ENCODE measurements around the gene GRHL1.

Gene GRHL1

DNA sequence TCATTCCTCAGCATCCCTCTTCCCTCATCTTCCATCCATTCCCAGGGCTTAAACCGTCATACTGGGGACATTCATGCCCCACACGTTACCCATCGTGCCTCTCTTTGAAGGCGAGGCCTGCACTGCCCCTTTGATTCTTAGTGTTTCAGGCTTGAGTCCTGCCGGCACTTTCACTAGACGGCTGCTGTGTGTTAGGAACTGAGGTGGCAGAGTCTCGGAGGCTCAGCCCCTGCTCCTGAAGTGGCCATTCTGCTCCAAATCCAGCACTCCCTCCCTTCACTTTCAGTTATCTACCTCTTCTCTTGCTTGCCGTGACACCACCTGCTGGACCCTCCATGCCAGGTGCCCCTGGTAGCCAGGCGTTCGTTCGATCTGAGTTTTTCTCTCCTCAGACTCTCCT lies 43.0 kb downstream of the GRHL1 start:
- no peak for DNase-seq (ENCODE audit: low read depth, low spot score)

DNA sequence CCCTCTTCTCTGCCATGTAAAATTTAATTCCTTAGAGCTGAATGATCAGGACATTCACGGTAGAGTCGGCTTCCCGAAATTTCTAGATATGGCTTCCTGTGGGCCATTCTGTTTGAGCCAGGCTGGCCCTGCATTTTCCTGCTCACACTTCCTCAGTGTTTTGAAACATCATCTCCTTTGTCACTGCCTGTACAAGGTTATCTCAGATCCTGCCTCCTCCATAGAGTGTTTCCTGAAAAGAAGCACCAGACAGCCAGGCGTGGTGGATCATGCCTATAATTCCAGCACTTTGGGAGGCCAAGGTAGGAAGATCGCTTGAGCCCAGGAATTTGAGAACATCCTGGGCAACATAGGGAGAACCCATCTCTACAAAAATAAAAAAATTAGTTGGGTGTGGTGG lies 43.6 kb downstream of the GRHL1 start:
- DNase-seq (ENCODE audit: low read depth, low spot score): no peak

DNA sequence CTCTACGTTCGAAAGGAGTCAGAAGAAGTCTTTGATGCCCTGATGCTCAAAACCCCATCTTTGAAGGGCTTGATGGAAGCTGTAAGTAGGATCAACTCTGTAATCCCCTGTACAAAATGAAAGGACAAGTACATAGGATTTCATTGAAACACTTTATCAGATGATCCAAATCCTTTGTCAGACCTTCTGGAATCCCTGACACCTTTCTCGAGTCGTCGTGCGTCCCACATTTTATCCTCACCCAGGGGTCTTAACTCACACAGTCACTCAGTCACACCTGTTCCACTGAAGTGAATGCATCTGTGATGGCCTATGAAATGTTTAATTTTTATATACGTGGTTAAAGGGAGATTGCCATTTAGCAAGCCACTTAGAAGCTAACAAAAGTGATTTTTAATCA lies 44.8 kb downstream of the GRHL1 start:
- no peak for DNase-seq (ENCODE audit: low read depth, low spot score)

DNA sequence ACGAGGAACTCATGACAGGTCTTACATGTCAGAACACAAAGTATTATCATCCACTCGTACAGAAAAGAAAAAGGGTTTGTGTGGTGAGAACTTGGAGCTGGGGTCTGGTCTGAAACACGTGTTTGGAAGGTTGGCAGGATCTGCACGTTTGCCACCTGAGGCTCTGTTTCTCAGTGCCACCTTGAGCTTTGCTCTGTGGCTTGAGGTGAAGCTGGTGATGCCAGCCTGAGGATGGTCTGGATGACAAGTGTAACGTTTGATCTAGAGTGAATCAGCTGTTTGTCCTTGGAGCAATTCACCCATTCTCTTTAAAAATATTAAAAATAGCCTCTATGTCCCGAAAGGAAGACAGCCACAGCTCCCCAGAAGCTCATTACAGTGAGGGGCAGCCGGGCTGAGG lies 46.4 kb downstream of the GRHL1 start:
- no peak for DNase-seq (ENCODE audit: low read depth, low spot score)

DNA sequence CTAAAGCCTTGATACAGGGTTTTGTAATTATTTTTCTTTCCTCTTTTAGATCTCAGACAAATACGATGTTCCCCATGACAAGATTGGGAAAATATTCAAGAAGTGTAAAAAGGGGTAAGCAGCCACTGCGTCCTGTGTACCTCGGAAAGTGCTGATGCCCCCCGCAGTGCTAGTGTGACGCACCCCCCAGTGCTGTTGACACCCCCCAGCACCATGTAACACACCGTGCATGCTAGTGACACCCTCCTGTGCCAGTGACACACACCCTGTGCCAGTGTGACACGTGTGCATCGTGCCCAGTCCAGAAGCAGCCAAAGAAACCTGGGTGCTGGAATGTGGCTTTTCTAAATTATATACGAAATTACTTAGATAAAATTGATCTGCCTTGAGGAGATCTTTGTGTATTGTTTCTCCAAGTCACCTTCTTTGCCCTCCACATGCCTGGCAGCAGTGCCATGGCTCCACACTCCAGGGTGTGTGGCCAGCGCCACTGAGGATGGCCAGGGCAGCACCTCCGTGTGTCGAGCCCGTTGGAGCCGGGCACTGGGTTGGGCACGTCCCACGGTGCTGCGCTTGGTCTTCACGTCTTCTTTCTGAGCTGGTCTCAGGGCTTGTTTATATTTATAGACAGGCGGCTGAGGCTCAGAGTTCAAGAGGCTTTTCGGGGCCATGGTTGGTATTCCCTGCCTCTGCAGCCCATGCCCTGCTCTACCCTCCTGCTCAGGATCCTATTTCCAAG lies 47.6 kb downstream of the GRHL1 start:
- DNase-seq (ENCODE audit: low read depth, low spot score): no peak

DNA sequence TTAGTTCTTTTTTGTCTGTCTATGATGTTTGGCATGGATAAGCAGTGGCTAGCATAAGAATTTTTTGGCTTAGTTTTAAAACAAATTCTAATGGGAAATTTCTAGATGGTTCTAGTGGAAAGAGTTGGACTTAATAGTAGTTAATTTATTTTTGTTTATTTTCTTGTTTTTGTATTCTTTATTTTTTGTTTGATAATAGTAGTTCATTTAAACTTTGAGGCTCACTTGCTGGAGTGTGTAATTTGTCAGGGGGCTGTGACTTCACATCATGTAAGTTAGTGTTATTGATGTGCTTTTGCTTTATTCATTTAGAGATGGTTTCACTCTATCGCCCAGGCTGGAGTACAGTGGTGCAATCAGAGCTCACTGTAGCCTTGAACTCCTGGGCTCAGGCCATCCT lies 48.2 kb downstream of the GRHL1 start:
- DNase-seq (ENCODE audit: low read depth, low spot score): no peak

DNA sequence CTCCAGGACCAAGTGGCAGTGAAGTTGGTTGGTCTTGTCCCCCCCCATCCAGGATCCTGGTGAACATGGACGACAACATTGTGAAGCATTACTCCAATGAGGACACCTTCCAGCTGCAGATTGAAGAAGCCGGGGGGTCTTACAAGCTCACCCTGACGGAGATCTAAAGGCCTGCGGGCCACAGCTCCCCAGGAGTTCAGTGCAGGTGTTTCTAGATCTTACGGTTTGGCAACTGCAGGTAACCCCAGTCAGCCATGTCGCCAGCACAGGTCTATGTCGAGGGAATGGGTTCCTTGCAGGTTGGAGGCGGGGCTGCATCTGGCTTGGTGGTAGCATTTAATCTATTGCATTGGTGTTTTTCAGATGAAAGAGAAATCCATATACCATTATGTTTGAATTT lies 49.0 kb downstream of the GRHL1 start:
- DNase-seq (ENCODE audit: low read depth, low spot score): no peak

DNA sequence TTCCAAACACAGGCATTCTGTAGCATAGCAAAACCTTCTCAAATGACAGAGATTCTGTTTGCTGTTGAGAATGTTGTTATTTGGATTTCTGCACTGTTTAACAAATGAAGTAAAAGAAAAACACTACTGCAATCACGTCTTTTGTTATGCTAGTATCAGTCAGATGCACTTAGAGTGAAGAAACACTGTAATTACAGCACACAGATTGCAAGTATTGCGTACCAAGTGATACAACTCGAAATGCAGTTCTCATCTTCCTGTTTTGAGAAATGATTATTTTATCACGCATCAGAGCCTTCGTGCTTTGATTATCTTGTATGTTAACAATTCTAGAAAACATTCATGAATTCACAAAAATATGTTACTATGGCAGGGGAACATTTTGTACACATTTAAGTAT lies 50.1 kb downstream of the GRHL1 start:
- no peak for DNase-seq (ENCODE audit: low read depth, low spot score)

DNA sequence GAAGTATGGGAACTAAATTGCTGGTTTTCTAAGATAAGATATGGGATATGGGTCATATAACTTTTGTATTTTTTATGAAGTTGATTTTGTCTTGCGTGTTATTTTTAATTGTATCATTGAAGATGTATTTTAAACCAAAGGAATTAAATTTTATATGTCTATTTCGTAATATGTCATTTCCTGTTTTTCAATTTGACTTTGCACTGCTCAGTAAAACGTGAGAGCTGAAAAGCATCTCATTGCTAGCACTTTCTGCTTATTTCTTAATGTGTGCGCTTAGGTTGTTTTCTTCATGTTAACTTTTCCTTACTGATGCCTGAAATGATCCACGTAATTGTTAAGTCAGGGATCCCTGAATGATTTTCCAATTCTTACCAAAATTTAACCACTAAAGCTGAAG lies 50.6 kb downstream of the GRHL1 start:
- no peak for DNase-seq (ENCODE audit: low read depth, low spot score)

DNA sequence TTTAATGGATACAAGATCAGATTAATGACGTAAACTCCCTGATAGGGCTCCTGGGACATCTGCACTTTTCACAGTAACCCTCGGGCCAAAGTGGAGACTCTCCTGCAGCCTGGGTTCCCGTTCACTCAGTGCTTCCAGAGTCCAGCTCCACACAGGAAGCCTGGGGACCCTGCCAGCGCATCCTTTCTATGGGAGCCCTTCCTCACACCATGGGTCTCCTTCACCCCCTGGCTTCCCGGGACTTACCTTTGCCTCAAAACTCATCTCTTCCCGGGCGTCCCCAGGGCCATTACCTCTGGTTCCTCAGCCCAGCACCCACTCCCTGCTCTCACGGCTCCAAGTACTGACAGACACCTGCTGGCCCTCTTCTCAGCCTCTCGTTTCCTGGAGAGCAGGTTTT lies 51.2 kb downstream of the GRHL1 start:
- no peak for DNase-seq (ENCODE audit: low read depth, low spot score)

DNA sequence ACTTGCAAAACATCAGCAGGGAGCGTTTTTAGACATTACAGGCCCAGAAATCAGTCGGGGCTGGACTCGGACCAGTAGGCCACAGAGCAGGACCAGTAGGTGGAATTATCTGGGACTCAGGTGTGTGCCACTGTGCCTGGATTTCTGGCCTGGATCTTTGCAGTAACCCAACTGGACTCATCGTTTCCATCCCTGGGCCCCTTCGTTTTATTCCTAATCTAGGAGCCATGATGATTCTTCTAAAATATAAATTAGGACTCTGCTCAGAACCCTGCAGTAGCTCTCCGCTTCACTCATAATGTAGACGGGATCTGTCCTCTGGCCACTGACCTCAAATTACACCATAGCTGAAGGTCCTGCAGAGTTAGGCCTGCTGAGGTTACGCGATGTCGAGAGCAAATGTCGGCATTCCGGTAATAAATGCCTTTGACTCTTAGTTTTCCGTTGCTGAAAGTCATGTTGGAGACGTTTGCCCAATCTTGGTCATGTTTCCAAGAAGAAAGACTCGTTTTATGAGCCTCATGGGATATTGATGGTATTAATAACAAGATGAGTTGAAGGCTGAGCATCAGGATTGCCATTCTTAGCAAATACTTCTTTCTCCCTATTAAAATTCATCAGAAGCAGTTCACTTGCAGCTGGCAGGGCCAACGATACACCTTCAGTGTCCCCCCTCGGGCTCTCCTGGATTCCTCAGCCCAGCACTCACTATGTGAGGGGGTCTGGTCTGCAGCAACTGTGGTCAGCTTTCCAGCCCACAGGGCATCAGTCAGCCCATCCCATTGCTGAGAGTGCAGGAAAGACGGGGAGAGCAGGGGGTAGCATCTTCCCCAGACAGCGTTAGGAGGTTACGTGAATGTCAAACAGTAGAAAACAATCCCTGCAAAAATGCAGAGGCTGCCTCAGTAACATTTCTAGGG lies 52.0 kb downstream of the GRHL1 start:
- no peak for DNase-seq (ENCODE audit: low read depth, low spot score)

DNA sequence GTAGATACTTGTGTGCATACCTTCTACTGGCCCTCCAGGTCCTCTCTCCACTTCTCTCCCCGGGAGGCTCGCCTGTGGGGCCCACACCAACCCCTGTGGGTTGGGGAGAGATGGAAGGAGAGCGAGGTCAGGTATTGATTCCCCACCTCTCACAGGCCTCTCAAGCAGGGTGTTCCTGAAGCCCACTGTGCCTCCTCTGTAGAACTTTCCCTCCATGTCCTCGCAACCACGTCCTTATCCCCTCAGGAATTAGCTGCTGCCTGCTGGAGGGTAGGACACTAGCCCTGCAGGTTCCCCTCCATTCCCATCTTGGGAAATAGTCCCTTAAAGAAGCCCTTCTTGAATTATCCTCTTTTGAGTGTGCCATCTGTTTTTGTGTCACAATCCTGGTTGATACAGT lies 52.9 kb downstream of the GRHL1 start:
- no peak for DNase-seq (ENCODE audit: low read depth, low spot score)

DNA sequence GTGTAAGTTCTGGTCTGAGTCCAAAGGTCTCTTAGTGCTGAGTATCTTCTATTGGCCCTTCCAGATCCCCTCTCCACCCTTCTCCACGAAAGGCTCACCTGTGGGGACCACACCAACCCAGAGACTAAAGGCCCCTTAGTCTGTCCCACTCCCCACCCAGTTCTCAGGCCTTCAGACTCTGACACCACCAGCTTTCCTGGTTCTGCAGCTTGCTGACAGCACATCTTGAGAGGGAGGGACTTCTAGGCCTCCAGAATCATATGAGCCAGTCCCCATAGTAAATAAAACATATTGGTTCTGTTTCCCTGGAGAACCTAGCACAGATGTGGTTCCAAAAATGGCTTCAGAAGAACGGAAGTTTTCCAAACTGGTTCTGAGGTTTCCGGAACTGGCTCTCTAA lies 53.3 kb downstream of the GRHL1 start:
- DNase-seq (ENCODE audit: low read depth, low spot score): no peak

DNA sequence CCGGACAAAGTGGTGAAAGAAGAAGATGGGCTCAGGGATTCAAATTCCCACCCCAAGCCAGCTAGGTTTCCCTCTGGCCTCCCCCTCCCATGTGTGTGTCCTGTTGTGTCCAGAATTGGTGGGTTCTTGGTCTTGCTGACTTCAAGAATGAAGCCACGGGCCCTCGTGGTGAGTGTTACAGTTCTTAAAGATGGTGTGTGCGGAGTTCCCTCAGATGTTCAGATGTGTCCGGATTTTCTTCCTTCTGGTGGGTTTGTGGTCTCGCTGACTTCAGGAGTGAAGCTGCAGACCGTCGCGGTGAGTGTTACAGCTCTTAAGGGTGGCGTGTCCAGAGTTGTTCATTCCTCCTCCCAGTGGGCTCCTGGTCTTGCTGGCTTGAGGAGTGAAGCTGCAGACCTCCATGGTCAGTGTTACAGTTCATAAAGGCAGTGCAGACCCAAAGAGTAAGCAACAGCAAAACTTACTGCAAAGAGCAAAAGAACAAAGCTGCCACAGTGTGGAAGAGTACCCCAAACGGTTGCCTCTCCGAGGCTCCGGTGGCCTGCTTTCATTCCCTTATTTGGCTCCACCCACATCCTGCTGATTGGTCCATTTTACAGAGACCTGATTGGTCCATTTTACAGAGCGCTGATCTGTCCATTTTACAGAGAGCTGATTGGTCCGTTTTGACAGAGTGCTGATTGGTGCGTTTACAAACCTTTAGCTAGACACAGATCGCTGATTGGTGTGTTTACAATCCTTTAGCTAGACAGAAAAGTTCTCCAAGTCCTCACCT lies 54.2 kb downstream of the GRHL1 start:
- no peak for DNase-seq (ENCODE audit: low read depth, low spot score)

DNA sequence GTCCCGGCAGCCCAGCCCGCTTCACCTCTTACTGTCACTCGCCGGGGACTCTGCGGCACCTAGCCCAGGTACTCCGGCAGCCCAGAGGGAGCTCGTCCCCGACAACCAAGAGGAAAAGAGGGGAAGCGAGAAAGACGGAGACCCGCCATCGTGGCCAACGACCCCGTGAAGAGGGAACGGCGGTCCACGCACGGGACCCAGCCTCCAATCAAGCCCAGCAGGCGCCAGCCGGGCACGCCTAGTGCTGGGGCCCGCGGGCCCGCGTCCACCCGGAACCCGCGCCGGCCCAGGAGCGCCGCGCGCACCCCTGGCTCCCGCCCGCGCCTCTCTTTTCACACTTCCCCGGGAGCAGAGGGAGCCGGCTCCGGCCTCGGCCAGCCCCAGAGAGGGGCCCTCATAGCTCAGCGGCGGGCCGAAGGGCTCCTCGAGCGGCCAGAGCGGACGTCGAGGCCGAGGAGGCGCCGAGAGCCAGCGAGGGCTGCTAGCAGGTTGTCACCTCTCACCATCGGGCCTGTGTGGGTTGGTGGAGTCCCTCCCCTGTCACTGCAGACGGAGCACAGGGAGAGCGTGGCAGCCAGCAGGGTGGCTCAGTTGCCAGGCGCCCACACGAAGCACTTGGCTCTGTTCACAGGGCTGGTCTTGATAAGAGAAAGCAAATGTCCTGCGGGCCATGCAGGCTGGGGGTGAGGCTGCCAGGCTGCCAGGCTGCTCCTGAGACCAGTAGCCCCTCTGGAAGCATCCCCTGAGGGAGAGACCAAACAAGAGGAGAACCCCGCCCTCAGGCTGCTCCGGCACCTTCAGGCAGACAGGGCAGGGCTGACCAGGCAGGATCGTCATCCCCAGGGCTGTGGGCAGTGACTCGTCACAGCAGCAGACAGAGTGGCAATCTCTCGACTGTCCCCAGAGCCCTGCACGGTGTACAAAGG lies 55.0 kb downstream of the GRHL1 start:
- no peak for DNase-seq (ENCODE audit: low read depth, low spot score)

DNA sequence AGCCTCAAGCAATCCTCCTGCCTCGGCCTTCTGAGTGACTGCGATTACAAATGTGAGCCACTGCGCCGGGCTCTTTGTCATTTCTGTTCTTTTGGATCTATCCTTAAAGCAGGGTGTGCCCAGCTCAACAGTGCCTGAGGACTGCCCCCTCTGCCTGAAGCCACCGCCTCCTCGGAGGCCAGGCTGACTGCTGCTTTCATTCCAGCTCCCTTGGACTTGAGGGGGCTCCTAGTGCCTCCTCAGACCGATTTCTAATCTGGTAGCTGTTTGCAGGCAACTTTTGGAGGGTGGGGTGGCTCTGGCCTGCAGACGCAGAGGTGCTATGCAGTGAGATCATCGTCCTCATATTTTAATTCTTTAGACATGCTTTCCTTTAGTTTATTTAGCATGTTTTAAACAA lies 55.9 kb downstream of the GRHL1 start:
- DNase-seq (ENCODE audit: low read depth, low spot score): no peak

DNA sequence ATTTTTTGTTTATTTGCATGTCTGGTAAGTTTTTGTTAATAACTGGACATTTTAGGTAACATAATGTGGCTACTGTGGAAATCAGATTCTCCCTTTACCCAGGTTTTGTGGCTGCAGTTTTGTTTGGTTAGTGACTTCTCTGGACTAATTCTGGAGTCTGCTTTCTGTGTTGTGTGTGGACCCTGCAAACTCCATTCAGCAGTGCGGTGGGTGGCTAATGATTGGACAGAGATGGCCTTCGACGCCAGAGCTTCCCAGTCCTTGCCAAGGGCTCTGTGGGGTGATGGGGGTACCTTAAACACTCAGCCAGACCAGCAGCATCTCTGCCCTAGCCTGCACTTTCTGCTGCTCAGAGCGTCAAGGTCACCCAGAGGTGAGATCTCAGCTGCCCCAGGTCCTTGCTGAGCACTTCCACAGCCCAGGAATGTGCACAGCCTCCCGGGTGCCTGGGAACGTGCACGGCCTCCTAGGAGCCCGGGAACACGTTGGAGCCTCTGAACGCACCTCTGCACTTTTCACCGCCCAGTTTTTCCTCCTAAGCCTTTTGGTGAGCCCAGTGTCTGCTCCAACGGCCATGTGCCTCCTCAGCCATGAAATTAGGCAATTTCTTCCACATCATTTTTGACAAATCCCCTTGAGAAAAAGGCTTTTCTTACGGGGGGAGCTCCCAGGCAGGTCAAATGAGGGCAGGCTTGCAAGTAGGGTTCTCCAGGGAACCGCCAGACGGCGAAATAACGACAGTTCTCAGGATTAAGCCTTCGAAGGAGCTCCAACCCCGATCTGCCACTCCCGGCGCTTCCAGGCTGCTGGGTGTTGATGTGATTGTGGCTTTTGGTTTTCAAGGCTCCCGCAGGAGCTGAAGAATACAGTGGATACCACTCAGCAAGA lies 56.7 kb downstream of the GRHL1 start:
- DNase-seq (ENCODE audit: low read depth, low spot score): no peak

DNA sequence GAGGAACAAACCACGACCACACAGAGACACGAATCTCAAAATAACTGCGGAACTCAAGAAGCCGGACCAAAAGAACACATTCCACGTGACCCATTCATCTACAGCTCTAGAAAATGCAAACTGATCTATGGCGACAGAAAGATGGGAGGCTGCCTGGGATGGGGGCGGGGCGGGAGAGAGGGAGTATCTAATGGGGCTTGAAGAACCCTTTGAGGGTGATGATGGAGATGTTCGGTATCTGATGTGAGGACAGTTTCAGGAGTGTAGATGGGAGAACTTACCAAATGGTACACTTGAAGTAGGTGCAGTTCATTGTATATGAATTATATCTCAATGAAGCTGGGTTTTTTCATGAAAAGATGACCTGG lies 57.3 kb downstream of the GRHL1 start:
- no peak for DNase-seq (ENCODE audit: low read depth, low spot score)

DNA sequence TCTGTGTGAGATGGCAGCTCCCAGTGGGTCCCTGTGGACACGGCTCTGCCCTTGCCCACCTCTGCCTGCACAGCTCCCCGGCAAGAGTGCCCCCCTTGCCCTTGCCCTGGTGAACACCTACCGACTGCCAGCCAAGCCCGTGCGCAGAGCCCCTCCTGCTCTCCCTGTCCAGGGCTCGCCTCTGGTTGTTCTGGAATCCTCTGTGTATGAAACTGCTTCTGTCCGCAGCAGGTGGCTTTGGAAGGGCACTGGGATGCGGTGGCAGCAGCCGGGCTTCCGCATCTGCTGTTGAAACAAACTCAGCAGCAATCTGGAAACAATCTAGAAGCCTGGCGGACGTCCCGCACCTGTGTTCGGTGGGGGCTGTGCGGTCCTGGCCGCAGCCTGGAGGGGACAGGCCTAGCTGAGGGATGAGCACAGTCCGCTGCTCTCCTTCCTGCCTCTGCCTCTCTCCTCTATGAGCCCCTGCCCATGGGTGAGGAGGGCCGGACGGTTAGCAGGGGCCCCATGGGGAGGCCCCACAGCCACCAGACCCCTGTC lies 57.8 kb downstream of the GRHL1 start:
- DNase-seq (ENCODE audit: low read depth, low spot score): no peak
